Measurements from ENCODE around the gene RNF220. TPM values are rescaled to one million over a fixed set of nuclear protein-coding genes. Genes with fewer than 3 reads are reported as not detected.

The RNF220 gene
- total RNA-seq, 1 donor from 2014 or later = 60.0 TPM

GRCh38 chr1:44507490-44508396 is 102.7 kb downstream of the RNF220 start:
- intact Hi-C loops (cut with DNase I) = no loop called here
- ATAC-seq (peak; percentile 62), DNase-seq (ENCODE audit: low spot score) (no peak)

GRCh38 chr1:44508397-44508745 is 103.3 kb downstream of the RNF220 start:
- DNase-seq (ENCODE audit: low spot score) (no peak), ATAC-seq (no peak)
- intact Hi-C loops (cut with DNase I) = no loop called here

- ATAC-seq (no peak), DNase-seq (ENCODE audit: low spot score) (no peak)
- intact Hi-C loops (cut with DNase I) = no loop called here
Measured at GRCh38 chr1:44511363-44511762, 106.3 kb downstream of the RNF220 start.

GRCh38 chr1:44511769-44512168 is 106.7 kb downstream of the RNF220 start:
- intact Hi-C loops (cut with DNase I) = no loop called here
- no peak for DNase-seq (ENCODE audit: low spot score)
- ATAC-seq = no peak

GRCh38 chr1:44512313-44512885 is 107.3 kb downstream of the RNF220 start:
- no peak for DNase-seq (ENCODE audit: low spot score)
- ATAC-seq = no peak

GRCh38 chr1:44513111-44513510 is 108.1 kb downstream of the RNF220 start:
- ATAC-seq = no peak
- intact Hi-C loops (cut with DNase I) = no loop called here
- DNase-seq (ENCODE audit: low spot score) = no peak

More at GRCh38 chr1:44512313-44512885, 107.3 kb downstream of the RNF220 start:
- intact Hi-C loops (cut with DNase I) = no loop called here

GRCh38 chr1:44514673-44515072 is 109.6 kb downstream of the RNF220 start:
- intact Hi-C loops (cut with DNase I) = no loop called here
- ATAC-seq (no peak), DNase-seq (ENCODE audit: low spot score) (no peak)

- no peak for DNase-seq (ENCODE audit: low spot score)
- intact Hi-C loops (cut with DNase I) = no loop called here
- ATAC-seq = no peak
Measured at GRCh38 chr1:44515416-44515815, 110.4 kb downstream of the RNF220 start.

- intact Hi-C loops (cut with DNase I) = no loop called here
- DNase-seq (ENCODE audit: low spot score) (no peak), ATAC-seq (no peak)
Measured at GRCh38 chr1:44519035-44519676, 114.1 kb downstream of the RNF220 start.

- ATAC-seq = no peak
- intact Hi-C loops (cut with DNase I) = no loop called here
- DNase-seq (ENCODE audit: low spot score) = no peak
Measured at GRCh38 chr1:44521378-44522080, 116.5 kb downstream of the RNF220 start.

GRCh38 chr1:44523593-44524591 is 118.8 kb downstream of the RNF220 start:
- intact Hi-C loops (cut with DNase I) = no loop called here
- ATAC-seq = no peak
- no peak for DNase-seq (ENCODE audit: low spot score)

GRCh38 chr1:44524655-44525500 is 119.8 kb downstream of the RNF220 start:
- no peak for ATAC-seq
- intact Hi-C loops (cut with DNase I) = no loop called here
- DNase-seq (ENCODE audit: low spot score) = no peak

GRCh38 chr1:44526295-44527073 is 121.4 kb downstream of the RNF220 start:
- DNase-seq (ENCODE audit: low spot score) (no peak), ATAC-seq (no peak)
- intact Hi-C loops (cut with DNase I) = no loop called here

- ATAC-seq (no peak), DNase-seq (ENCODE audit: low spot score) (no peak)
- intact Hi-C loops (cut with DNase I) = no loop called here
Measured at GRCh38 chr1:44531785-44532566, 126.9 kb downstream of the RNF220 start.

- intact Hi-C loops (cut with DNase I) = no loop called here
- DNase-seq (ENCODE audit: low spot score) (no peak), ATAC-seq (no peak)
Measured at GRCh38 chr1:44532567-44532944, 127.5 kb downstream of the RNF220 start.

- intact Hi-C loops (cut with DNase I) = no loop called here
- DNase-seq (ENCODE audit: low spot score) (no peak), ATAC-seq (no peak)
Measured at GRCh38 chr1:44534771-44535170, 129.7 kb downstream of the RNF220 start.
